ENCODE results near the gene FER.
"Not testable (repeated sequence)": the region's sequence is repeated elsewhere in the genome, so short reads cannot be mapped to it uniquely, and the experiment has no call there.

The FER gene

DNA sequence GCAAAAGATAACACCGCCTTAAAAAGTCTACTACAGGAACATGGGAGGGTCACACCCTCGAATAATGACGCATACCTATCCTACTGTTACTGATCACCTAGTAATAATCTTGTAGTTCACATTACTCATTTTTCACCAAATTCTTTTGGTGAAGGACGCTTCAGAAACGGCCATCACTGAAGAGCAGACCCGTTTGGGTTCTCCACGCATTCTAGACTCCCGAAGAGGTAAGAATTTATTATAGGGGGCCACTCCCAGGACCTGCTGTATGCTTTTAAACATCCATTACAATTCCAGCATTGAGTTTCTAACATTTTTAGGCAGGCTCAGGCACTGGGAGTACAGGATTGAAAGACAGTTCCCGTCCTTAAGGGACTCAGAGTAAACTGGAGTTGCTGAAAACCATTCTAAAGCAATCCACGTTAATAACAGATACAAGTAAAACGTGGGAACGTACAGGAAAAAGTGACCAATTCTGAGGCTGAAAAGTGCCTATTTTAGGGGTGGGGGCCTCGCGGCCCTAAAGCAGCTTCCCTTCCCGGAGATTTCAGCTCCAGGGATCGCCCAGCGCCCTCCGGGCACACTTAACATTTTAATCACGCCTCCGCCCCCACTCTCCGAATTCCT is at the start of gene FER:
Gene FER, plus strand, starts transcription at position 124 of the 627 bp plus-strand sequence. CDS start 50,286 bp downstream, outside the sequence.
- DNase-seq: no peak

DNA sequence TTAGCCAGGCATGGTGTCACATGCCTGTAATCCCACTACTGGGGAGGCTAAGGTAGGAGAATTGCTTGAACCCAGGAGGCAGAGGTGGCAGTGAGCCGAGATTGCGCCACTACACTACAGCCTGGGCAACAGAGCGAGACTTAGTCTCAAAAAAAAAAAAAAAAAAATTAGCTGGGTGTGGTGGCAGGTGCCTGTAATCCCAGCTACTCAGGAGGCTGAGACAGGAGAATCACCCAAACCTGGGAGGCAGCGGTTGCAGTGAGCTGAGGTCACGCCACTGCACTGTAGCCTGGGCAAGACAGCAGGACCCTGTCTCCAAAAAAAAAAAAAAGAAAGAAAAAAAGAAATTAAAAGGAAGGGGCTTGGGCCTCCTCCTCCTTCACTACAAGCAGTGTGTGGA is 47.3 kb upstream of the FER start:
- DNase-seq: not testable (repeated sequence)

DNA sequence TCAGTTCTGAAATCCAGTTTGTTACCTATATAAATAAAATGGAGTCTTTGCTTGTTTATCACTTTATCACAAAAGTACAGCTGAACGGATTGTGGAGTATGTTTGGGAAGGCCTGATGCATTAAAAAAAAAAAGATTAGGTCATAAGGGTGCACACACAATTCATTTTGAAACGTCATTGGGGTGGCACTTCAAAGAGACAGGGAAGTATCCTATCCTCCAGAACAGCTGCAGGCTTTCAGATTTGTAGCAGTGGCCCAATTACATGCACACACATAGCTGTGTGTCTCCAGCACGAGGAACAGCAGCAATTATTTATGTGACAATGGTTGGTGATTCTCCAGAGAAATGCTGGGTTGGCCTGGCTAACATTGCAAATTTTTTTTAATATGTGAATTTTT is 46.8 kb upstream of the FER start:
- DNase-seq: no peak

DNA sequence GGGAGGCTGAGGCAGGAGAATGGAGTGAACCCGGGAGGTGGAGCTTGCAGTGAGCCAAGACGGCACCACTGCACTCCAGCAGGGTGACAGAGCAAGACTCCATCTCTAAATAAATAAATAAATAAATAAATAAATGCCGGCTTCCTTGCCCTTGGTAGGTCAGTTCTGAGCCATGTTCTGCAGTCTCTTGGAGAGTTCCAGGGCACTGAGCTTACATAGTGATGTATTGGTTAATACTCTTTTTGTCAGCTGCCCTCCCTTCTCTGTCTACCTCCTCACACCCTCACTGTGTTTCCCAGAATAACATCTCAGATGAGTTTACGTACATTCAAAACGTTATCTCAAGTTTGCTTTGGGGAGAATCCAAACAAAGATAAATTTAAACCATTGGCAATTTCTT is 45.2 kb upstream of the FER start:
- no peak for DNase-seq

DNA sequence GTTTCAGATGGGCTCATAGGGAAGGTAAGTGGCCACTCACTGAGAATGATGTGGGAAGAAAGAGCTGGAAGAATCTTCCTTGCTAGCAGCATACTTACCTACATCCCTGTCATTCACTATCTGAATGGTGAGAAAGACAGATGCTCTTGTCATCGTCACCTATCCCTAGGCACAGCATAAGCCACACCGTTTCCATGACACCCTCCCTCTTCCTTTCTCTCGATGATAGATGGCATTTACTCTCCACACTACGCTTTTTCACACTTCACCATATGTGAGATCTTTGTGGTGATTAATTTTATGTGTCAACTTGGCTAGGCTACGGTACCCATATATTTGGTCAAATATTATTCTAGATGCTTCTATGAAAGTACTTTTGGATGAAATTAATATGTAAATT is 44.4 kb upstream of the FER start:
- DNase-seq: no peak

DNA sequence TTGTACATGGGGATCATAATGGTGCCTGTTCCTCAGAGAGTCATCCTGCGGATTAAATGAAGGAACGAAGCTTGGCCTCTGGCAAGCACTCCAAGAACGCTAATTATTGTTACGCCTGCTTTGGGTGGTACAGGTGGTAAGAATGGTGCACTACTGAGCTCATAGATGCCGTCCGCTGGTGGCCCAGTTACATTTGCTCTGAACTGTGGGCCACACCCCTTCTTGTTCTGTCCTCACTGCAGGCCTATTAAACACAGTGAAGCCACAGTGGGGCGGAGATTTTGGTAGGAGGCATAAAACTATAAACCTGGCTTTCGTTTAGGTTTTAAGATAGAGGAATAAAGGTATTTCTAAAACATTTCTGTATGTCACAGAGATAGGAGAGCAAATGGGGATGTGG is 40.6 kb upstream of the FER start:
- no peak for DNase-seq

DNA sequence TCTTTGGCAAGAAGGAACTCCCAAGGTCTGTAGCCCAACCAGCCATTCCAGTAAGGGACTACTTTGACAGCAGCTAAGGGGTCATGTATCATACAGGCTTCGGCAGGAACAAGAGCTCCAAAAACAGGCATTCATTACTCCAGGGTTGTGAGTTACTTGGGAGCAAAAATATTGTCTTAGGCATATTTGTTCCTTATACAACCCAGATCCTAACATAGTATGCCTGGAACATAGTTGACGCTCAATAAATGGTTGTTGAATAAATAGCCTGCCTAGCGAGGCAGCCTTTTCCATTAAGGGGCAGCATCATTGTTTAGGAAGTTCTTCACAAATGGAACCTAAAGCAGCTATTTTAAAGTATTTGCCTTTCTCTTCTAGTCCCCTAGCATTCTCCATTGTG is 35.8 kb upstream of the FER start:
- no peak for DNase-seq

DNA sequence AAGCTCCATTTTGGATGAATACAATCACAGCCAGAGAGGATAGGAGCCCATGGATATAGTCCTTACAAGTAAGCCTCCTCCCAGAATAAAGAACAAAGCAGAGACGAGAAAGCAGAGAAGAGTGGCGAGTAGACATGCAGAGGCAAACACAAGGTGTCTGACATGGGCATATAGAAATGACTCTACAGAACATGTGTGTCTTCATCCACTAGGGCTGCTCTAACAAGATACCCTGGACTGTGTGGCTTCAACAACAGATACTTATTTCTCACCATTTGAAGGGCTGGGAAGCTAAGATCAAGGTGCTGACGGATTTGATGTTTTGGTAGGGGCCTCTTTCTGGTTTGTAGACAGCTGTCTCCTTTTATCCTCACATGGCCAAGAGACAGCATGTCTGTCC is 32.3 kb upstream of the FER start:
- DNase-seq: no peak

DNA sequence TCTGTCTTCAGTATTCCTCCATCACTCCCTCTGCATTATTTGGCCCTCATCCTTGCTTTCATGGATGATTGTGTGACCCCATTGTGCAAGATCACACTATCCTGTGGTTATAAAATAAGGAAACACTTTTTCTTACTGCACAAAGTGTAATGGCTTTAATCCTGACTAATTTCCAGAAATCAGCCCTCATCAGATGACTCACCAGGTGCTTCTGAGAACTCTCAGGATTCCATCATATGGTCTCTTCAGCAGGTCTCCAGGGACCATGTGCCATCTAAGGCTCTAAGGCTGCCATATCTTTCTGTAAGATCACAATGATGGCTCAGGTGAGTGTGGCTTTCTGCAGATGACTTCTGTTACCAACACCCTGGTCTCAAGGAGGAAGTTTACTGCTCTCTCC is 27.3 kb upstream of the FER start:
- DNase-seq: no peak

DNA sequence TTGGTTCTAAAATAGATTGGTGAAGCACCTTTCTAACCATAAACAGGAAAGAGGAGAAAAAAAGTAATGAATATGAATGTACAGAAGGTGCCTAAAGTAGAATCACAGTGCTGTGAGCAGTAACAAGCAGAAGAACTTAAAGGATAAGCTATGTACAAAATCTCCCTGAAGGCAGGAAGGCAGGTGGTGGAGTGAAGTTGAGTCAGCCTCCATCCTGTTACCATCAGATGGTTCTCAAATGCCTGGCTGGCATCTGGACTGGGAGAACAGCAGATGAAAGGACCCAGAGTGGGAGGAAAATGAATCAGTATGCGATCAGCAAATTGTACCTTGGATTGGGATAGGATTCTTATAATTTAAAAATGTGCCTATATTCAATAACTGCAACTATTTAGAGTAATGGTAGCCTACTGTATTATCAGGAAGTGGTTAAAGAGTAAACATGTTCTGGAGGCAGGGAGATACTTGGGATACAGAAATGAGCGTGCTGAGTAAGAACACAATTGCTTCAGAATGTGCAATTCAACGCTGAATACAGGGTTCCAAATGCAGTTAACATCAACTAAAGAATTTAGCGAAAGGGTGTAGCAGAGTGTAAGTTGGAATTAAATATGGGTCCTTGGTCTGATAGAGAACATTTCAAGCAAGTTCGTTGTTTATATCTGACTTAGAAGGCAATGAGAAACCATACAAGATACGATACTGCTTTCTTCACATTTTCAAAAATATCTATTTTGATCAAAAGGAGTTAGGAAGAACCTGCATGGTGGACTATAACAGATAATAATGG is 21.1 kb upstream of the FER start:
- no peak for DNase-seq

DNA sequence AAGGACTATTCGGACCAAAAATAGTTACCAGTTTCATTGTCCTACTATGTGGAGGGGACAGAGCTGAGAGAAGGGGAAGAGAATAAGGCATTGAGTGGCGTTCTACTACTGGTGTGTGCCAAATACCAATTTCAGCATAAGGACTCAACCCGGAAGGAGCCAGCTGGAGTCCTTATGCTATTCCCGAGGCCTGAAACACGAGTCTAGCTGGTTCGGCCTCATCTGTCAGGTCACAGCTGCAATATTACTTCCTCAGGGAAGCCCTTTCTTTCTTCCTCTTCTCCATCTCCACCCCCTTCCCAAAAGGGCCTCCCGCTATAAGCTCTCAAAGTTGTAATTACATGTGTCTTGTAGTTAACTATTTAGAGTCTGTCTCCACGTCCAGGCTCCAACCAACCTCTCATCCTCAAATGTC is 20.5 kb upstream of the FER start:
- no peak for DNase-seq

DNA sequence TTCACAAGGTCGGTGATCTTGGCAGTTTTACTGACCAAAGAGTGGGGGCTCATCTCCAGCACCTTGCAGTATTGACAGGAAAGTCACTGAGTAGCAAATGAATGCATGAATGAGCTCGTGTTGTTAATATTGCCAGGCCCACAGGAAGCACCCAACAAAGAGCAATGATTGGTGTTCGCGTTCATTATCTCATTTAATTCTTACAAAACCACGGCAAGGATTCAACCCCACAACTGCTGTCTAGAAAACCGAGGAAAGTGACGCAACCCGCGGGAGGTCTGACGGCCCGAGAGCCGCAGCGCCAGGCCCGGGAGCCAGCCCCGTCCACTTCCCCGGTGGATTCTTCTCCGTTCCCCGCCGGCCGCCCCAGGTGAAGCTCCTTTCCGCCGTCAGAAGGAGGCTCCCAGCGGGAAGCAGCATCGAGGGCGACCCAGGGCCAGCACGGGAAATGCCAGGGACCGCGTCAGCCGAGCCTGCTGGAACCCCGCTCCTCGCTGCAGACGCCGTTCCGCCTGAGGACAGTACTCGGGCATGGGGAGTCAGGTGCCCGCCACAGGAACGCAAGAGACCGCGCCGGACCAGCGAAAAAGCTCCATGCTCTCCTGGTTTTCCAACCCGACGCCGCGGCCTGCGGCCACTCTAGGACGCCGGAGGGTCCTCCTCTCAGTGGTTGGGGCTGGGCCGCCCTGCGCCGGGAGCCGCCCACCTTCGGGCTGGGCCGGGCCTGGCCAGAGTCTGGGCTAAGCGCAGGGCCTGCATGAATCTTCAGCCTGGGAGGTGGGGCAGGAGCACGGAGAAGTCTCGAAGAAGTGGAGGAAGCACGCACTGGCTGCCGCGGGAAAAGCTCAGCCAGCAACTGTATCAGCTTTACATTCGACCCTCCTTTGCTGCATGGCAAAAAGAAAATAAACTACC is 19.8 kb upstream of the FER start:
- no peak for DNase-seq

DNA sequence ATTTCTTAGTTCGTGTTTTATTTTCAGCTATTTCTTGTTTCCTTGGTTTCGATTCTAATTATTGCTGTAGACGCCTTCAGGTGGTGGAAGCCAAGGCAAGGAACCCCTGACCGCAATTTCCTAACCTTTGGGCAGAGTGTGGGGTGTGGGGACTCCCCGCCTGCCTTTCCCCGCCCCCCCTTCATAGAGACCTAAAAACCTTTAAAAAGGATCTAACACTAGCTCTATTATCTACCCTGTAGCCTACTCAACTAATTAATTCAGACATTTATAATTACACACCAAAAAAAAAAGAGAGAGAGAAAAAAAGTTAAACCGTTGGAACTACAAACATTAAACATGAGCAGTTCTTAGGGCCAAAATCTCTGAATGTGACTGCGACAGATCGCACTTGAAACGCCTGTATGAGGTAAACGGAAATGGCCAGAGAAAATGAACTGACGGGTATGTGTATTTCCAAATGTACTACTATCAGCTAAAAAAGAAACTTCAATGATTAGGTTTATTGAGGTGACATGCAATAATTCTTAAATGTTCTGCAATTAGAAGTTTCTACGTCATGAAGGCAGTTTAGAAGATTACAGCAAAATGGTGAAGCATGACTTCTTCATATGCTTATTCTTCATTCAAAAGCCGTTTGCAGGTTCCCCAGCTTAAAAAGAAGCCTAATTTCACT is 19.0 kb upstream of the FER start:
- DNase-seq: no peak

DNA sequence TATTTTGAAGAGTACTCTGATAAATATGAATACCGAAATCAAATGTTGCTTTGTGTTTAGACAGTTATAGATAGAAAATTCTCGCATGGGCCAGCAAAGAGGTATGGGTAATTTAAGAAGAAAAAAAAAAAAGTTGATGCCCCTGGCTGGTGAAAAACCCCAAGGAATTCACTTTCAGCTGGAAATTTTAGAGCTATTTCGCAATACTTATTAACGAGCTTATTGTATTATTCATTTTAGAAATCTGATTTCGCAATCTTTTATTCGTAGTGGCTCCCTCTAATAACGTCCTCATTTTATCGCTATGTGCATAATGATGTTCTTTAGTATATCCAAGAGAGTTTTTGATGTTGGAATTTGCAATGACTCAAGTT is 18.5 kb upstream of the FER start:
- no peak for DNase-seq

DNA sequence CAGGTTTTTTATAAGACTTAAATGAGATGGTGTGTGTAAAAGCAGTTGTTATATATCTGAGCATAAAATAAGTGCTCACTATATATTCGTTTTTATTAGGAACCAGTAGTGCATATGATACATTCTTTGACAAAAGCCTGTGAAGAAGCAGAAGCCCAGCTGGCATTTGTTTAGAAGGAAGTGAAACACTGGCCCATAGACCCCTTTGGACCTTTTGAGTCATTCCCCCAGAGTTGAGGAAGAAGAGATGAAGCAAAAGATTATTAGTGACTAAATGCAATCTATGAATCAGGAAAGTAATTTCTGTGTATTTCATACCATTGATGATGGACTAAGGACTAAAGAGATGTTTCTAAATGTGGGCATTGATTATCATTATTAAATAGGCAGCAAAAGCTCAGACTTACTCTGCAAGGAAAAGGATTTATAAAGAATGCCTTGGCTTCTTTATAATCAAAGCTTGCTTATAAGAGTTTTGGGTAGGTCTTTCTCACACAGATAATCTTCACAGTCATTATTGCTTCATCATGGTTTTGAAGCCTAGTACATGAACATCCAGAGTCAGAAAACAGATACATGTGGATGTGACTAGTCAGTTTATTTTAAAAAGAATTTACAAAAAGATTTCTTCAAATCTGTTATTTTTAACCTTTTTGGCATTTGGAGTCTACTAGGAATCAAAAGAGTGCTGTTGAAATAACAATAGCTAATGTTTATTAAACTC is 16.9 kb upstream of the FER start:
- no peak for DNase-seq

DNA sequence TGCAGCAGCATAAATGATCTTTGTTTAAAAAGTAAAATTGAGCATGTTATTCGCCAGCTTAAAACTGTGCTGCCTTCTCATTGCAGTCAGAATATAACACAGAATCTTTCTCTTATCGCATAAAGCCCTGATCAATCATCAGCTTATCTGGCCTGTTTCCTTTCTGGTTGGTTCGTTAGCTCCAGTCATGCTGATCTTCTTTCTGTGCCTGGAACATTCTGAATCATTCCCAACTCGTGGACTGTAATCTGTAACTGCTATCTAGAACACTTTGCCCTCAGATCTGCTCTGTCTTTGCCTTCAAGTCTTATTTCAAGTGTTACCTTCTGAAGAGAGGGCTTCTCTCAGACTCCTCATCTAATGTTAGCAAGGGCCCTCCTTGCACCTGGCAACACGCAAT is 11.9 kb upstream of the FER start:
- DNase-seq: no peak

DNA sequence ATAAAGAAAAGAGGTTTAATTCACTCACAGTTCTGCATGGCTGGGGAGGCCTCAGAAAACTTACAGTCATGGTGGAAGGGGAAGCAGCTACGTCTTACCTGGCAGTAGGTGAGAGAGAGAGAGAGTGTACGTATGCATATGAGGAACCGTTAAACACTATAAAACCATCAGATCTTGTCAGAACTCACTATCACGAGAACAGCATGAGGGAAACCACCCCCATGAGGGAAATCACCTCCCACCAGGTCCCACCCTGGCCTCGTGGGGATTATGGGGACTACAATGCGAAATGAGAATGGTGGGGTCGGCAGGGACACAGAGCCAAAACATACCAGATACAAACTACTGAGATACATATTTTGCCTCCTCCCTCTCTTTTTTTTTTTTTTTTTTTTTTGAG is 10.8 kb upstream of the FER start:
- no peak for DNase-seq

DNA sequence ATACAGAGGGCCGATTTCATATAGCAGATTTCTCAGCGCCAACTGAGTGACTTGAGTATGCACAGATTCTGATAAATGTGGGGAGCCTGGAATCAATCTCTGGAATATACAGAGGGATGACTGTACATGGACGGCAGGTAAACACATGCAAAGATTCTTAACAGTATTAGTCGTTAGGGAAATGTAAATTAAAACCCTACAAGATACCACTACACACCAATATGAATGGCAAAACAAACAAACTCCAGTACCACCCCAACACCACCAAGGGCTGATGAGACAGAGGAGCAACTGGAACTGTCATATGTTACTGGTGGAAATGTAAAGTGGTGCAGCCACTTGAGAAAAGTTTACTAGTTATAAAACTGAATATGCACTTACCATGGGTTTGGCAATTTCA is 8.3 kb upstream of the FER start:
- DNase-seq: no peak

DNA sequence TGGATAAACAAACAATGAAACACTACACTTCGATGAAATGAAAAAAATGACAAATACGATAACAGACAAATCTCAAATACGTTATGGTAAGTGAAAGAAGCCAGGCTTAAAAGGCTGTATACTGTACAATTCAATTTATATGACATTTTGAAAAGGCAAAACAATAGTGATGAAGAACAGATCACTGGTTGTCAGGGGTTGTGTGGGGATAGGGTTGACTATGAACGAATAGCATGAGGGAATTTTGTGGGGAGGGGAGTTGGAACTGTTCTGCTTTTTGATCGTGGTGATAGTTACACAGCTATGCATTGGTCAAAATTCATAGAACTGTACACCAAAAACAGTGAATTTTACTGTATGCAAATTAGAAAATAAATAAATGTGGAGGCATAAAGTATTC is 7.8 kb upstream of the FER start:
- DNase-seq: no peak

DNA sequence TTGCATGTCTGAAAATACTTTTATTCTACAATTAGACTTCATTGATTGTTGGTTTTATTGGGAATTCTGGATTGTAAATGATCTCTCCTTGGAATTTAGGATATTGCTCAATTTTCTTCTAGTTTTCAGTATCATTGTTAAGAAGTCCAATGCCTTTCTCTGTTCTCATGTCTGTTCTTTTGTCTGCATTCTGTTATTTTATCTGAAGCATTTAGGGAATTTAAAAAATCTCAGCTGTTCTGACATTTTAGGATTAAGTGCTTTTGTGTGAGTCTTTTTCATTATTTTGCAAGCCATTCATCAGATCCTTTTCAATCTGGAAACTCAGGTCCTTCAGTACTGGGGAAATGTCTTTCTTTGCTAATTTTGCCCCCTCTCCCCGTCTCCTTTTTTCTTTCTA is 4.4 kb upstream of the FER start:
- DNase-seq: no peak

DNA sequence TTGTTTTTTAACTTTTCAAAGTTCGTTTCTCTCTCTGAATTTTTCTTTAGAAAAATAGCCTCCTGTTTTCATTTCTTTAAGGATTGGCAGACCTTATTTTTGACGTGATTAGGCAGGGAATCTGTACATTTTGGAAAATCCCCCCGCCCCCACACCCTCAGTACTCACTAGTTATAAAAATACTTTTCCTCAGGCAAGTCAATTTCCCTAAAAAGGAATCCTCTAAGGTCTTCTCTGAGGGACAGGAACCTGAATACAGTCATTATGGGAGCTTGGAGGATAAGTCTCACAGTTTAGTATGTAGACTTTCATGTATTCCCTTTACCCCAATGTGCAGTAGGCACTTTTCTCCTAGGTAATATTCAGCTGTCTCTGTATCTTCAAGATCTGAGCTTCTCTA is 3.9 kb upstream of the FER start:
- DNase-seq: no peak

DNA sequence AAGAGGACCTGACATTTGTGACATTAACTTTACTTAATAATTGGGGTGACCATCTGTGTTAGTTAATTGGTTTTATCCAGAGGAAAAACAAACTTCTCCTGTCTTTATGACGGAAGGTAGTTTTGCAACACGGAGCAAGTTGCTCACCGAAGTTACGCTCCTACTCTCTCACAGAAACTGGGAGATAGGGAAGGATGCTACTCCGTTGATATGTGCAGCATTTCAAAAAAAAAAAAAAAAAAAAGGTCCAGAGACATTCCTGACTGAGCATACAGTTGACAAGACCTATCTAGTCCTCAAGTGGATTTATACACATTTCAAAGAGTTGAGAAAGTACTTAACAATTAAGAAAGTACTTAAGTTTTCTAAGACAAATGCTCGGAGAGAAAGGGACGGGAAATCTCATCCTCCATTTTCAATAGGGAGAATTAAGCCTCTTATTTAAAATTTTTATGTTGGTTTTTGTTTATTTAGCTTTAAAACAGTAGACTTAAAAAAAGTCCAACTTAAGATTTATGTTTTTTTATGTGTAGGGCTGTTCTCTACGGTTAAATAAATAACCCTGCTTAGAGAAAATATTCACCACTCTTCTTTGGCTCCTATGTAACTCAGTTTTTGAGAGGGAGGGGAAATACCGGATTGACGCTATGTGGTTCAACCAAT is 455 bp upstream of the FER start:
- no peak for DNase-seq

Data from NCI-H1048 (cell line).